Keratinocyte (primary cell): ENCODE measurements around the gene GPR15LG.

ENCODE experiments used
- EZH2 ChIP-seq: IDR thresholded peaks from one replicate; pipeline ENCODE4 v1.6.1; 2012; ENCODE audit warnings: inconsistent platforms, mild to moderate bottlenecking, low read length, moderate library complexity
- TF ChIP-seq, protein P1 (sequence below), 3 experiments: IDR thresholded peaks in 1 of 3; conservative IDR thresholded peaks in 1 of 3; optimal IDR thresholded peaks in 1 of 3; 2 replicates in 2 of 3; 3 replicates in 1 of 3; pipeline versions ENCODE3 to v1.5.1; 2011; ENCODE audit warnings: low read length in 3 of 3, mild to moderate bottlenecking in 3 of 3, moderate library complexity in 2 of 3, control low read depth in 1 of 3, inconsistent platforms in 1 of 3; ENCODE audit not compliant: insufficient read depth in 2 of 3; ENCODE audit errors: extremely low read depth in 1 of 3

DNA sequence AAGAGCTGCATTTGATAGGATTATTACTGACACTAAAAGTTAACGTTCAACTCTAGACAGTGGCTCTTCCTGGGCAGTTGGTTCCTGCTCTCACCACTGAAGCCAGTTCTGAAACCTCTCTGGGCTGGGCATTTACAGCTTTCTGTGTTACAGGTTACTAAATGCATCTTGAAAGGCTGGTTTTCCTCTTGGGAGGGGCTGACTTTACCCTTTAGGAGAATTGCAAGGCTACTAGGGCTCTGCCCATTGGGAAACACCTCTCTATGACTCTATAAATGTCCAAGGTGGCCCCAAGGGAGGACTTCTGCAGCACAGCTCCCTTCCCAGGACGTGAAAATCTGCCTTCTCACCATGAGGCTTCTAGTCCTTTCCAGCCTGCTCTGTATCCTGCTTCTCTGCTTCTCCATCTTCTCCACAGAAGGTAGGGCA lies at the start of gene GPR15LG:
- TF ChIP-seq EZH2, result no peak
- TF ChIP-seq, protein P1, sequence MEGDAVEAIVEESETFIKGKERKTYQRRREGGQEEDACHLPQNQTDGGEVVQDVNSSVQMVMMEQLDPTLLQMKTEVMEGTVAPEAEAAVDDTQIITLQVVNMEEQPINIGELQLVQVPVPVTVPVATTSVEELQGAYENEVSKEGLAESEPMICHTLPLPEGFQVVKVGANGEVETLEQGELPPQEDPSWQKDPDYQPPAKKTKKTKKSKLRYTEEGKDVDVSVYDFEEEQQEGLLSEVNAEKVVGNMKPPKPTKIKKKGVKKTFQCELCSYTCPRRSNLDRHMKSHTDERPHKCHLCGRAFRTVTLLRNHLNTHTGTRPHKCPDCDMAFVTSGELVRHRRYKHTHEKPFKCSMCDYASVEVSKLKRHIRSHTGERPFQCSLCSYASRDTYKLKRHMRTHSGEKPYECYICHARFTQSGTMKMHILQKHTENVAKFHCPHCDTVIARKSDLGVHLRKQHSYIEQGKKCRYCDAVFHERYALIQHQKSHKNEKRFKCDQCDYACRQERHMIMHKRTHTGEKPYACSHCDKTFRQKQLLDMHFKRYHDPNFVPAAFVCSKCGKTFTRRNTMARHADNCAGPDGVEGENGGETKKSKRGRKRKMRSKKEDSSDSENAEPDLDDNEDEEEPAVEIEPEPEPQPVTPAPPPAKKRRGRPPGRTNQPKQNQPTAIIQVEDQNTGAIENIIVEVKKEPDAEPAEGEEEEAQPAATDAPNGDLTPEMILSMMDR (optimal IDR thresholded peaks at IDR 0.05 in 1 of 3, IDR thresholded peaks at IDR 0.05 in 1 of 3, conservative IDR thresholded peaks at IDR 0.05 in 1 of 3; ENCODE audit: extremely low read depth in 1 of 3, insufficient read depth in 2 of 3, low read length in 3 of 3), result no peak
